Measurements from ENCODE around the gene ZC3H14.
"Not testable (repeated sequence)": the region's sequence is repeated elsewhere in the genome, so short reads cannot be mapped to it uniquely, and the experiment has no call there.

Gene ZC3H14

GRCh38 chr14:88562831-88563686, at the start of gene ZC3H14:
TSS of gene ZC3H14 (plus strand) at chr14:88563037. CDS start at chr14:88563134, 97 bp downstream.
- DNase-seq (ENCODE audit: low read depth, low spot score) = no peak

GRCh38 chr14:88515499-88516221, 47.2 kb upstream of the ZC3H14 start:
- DNase-seq (ENCODE audit: low read depth, low spot score) = no peak

- DNase-seq (ENCODE audit: low read depth, low spot score) = no peak
These were observed 45.9 kb upstream of the ZC3H14 start for GRCh38 chr14:88516861-88517357.

GRCh38 chr14:88518592-88519512, 44.0 kb upstream of the ZC3H14 start:
- no peak for DNase-seq (ENCODE audit: low read depth, low spot score)

- DNase-seq (ENCODE audit: low read depth, low spot score) = no peak
These were observed 42.9 kb upstream of the ZC3H14 start for GRCh38 chr14:88519907-88520306.

- DNase-seq (ENCODE audit: low read depth, low spot score) = no peak
These were observed 41.0 kb upstream of the ZC3H14 start for GRCh38 chr14:88521818-88522217.

- no peak for DNase-seq (ENCODE audit: low read depth, low spot score)
These were observed 40.4 kb upstream of the ZC3H14 start for GRCh38 chr14:88522393-88522792.

GRCh38 chr14:88529889-88530288, 32.9 kb upstream of the ZC3H14 start:
- not testable (repeated sequence) for DNase-seq (ENCODE audit: low read depth, low spot score)

- DNase-seq (ENCODE audit: low read depth, low spot score) = no peak
These were observed 29.7 kb upstream of the ZC3H14 start for GRCh38 chr14:88533064-88533602.

- DNase-seq (ENCODE audit: low read depth, low spot score) = no peak
These were observed 27.7 kb upstream of the ZC3H14 start for GRCh38 chr14:88535149-88535548.

GRCh38 chr14:88535813-88536212, 27.0 kb upstream of the ZC3H14 start:
- DNase-seq (ENCODE audit: low read depth, low spot score) = no peak

- no peak for DNase-seq (ENCODE audit: low read depth, low spot score)
These were observed 21.5 kb upstream of the ZC3H14 start for GRCh38 chr14:88541324-88541723.

GRCh38 chr14:88542857-88543795, 19.7 kb upstream of the ZC3H14 start:
- no peak for DNase-seq (ENCODE audit: low read depth, low spot score)

- DNase-seq (ENCODE audit: low read depth, low spot score) = no peak
These were observed 17.6 kb upstream of the ZC3H14 start for GRCh38 chr14:88545256-88545655.

- no peak for DNase-seq (ENCODE audit: low read depth, low spot score)
These were observed 16.0 kb upstream of the ZC3H14 start for GRCh38 chr14:88546621-88547385.

- DNase-seq (ENCODE audit: low read depth, low spot score) = no peak
These were observed 15.5 kb upstream of the ZC3H14 start for GRCh38 chr14:88547386-88547780.

GRCh38 chr14:88550078-88550477, 12.8 kb upstream of the ZC3H14 start:
- DNase-seq (ENCODE audit: low read depth, low spot score) = no peak

GRCh38 chr14:88551094-88551870, 11.6 kb upstream of the ZC3H14 start:
- no peak for DNase-seq (ENCODE audit: low read depth, low spot score)

- DNase-seq (ENCODE audit: low read depth, low spot score) = no peak
These were observed 10.8 kb upstream of the ZC3H14 start for GRCh38 chr14:88551980-88552431.

All from iPS DF 19.7 (cell line).